Activated naive CD4-positive, alpha-beta T cell (primary cell): ENCODE data around the gene NXNL1.

Experiments
- DNase-seq, 4 experiments: peaks; one replicate each; lab custom pipeline; 2025; lab: John Stamatoyannopoulos, UW

The NXNL1 gene

GRCh38 chr19:17419621-17420474 lies 40.9 kb downstream of the NXNL1 start, which contains the start of gene MVB12A:
Gene MVB12A (plus strand): TSS chr19:17420047. CDS start chr19:17420136, 89 bp downstream.
- peak; percentile 80 to 93 (median 86) for DNase-seq

DNA sequence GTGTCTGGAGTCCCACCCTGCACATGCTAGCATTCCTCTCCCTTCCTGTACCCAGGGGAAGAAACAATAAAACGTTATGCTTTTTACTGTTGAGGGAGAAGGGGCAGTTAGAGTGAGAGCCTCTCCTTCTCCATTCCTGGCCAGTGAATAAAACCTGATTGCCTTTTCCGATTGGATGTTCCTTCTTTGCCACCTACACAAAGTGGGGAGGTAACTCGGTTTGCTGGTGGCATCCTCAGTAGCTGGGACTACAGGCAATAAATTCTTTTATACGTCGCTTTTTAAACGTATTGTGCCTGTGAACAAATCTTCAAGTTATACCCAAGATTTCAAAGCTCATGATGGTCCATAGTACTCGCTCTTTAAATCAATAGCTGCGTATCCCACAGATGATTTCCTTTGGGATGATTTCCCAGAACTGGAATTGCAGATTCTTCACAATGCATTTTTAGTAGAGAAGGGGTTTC lies 41.5 kb downstream of the NXNL1 start:
- DNase-seq = no peak

- DNase-seq = no peak
These were observed 42.0 kb downstream of the NXNL1 start for GRCh38 chr19:17418710-17419109.

DNA sequence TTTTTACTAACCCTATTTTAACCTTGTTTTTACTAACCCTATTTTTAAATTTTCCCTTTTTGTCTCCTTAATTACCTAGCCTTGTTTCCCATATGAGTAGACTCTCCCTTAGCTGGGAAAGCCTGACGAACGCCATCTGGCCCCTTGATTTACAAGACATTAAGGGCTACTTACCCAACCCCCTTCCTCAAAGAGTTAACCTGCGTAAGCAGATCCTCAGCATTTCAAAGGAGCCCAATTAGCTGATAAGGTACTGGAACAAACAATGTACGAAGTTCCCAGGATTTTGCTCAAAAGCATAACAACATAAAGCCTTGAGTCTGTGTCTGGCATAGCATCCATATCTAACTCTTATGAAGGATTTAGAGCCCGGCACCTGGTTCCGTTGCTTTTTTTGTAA lies 45.6 kb downstream of the NXNL1 start:
- no peak for DNase-seq

- no peak for DNase-seq
These were observed 46.6 kb downstream of the NXNL1 start for GRCh38 chr19:17414097-17414496.

DNA sequence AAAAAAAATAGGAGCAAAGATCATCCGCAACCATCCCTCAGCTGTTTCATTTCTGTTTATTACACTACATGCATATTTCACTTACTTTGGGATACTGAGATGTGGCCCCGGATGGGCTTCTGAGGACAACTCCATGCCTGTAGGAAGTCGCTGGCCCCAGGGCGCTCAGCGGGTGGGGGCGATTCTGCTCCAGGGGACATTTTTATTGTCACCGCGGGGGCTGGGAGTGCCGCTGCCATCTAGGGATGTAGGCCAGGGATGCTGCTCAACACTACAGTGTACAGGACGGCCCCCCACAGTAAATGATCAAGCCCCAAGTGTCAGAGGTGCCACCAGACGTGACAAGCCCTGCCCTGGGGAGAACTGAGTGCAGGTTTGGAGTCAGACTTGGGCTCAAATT lies 48.9 kb downstream of the NXNL1 start:
- DNase-seq = no peak

- no peak for DNase-seq
These were observed 50.7 kb downstream of the NXNL1 start for GRCh38 chr19:17409990-17410389.

- DNase-seq = no peak
These were observed 53.9 kb downstream of the NXNL1 start for GRCh38 chr19:17406887-17407196.

- no peak for DNase-seq
These were observed 54.5 kb downstream of the NXNL1 start for GRCh38 chr19:17406046-17406886.
